Astrocyte (in vitro differentiated cells and primary cell): ENCODE measurements around the gene RAB26.
"Not testable (repeated sequence)": the region's sequence is repeated elsewhere in the genome, so short reads cannot be mapped to it uniquely, and the experiment has no call there.

Source experiments
- EZH2 ChIP-seq: IDR thresholded peaks from 2 replicates; pipeline ENCODE4 v1.6.1; 2012; ENCODE audit warnings: mild to moderate bottlenecking, low read length, inconsistent platforms; ENCODE audit not compliant: insufficient read depth
- TF ChIP-seq, protein P1 (sequence below): IDR thresholded peaks from 2 replicates; pipeline ENCODE4 v1.5.1; 2011; ENCODE audit warnings: low read depth, mild to moderate bottlenecking, inconsistent platforms, low read length, moderate library complexity; ENCODE audit not compliant: insufficient read depth

DNA sequence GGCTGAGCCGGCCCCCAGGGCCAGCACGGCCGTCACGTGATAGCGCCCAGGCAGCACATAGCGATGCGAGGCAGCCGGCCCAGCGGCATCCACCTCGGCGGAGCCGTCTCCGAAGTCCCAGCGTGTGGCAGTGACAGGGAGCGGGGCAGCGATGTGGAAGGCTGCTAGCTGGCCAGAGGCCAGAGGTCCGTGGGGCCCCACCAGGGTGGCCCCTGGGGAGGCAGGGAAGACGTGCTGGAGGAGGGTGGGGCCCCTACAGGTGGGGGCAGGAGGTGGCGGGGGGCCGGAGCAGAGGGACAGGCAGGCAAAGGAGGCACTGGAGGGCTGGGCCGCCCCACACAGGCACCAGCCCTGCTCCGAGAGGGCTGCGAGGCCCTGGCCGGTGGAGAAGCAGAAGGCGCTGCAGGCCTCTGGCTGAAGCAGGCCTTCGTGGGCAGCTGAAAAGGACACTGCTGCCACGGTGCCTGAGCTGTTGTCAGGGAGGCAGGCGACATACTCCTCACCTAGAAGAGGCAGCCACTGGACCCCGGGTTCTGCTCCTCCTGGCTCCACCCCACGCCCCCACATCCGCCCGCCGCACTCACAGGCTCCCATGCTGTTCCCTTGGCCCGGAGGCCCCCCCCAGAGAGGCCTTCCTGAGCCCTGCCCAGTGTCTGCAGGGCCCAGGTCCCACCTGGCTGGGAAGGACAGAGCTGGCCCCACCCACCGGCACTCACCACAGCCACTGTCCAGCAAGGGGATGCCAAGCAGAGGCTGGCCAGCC is 30.3 kb upstream of the RAB26 start:
- TF ChIP-seq, protein P1, sequence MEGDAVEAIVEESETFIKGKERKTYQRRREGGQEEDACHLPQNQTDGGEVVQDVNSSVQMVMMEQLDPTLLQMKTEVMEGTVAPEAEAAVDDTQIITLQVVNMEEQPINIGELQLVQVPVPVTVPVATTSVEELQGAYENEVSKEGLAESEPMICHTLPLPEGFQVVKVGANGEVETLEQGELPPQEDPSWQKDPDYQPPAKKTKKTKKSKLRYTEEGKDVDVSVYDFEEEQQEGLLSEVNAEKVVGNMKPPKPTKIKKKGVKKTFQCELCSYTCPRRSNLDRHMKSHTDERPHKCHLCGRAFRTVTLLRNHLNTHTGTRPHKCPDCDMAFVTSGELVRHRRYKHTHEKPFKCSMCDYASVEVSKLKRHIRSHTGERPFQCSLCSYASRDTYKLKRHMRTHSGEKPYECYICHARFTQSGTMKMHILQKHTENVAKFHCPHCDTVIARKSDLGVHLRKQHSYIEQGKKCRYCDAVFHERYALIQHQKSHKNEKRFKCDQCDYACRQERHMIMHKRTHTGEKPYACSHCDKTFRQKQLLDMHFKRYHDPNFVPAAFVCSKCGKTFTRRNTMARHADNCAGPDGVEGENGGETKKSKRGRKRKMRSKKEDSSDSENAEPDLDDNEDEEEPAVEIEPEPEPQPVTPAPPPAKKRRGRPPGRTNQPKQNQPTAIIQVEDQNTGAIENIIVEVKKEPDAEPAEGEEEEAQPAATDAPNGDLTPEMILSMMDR, result not testable (repeated sequence)
- TF ChIP-seq EZH2, result not testable (repeated sequence)
